Pulmonary artery endothelial cell (primary cell): ENCODE data around the gene CSNK1G3. TPM values are rescaled to one million over a fixed set of nuclear protein-coding genes. Genes with fewer than 3 reads are reported as not detected.

Experiments used
- DNase-seq: peaks from one replicate; pipeline ENCODE4 v3.0.0-alpha.2; 2011; ENCODE audit warnings: low read depth, low spot score
- total RNA-seq: library from RNA; depleted of rRNA; stranded (reverse); fragments of >200 nt; gene quantifications from 2 replicates; pipeline ENCODE4 v1.2.3, GENCODE V29; 2014

The CSNK1G3 gene
- total RNA-seq, 1 donor from 2014 or later, result 36.3 TPM

- DNase-seq, result no peak
Observed at GRCh38 chr5:123639244-123639643, 127.3 kb downstream of the CSNK1G3 start.

DNA sequence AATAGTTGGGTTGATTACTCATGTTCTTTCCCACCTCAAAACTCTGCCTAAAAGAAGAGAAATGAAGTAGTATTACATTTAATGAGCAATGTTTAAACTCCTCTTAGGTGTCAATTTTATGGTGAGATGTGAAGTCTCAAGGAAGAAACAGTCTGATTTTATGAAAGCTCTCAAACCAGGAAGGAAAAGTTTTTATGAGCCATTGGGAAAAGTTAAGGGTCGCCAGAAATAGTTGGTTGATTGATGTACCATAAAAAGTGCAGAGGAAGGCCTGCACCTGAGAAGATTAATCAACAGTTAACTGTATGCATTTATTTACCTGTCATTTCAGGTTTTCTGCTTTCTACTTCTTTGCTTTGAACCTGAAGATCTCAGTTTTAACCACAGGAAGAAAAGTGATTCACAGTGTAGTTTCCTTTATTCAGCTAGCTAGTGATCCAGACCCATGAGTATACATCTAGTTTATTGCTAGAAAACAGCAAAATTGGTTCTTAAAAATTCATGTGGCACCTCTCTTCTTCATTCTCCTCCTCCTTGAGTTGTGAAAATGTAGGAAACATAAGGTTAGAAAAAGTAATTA lies 133.1 kb downstream of the CSNK1G3 start:
- no peak for DNase-seq

GRCh38 chr5:123647066-123647465 lies 135.1 kb downstream of the CSNK1G3 start:
- no peak for DNase-seq

DNA sequence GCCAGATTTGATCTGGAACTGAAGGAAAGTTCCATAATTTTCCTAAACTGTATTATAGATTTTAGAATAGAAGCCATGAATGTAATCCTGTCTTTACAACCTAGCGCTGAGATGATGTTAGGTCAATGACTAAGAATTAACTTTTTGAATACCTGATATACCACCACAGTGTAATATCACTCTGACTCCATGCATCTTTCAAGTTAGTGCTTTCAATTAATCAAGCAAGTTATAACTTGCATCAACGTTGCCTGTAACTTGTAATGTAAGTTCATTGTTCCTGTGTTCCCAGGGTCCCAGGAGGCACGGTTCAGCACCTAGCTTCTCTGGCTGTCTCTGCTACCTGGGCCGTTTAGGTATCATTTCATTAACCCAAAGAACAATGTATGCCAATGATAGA lies 139.3 kb downstream of the CSNK1G3 start:
- no peak for DNase-seq

DNA sequence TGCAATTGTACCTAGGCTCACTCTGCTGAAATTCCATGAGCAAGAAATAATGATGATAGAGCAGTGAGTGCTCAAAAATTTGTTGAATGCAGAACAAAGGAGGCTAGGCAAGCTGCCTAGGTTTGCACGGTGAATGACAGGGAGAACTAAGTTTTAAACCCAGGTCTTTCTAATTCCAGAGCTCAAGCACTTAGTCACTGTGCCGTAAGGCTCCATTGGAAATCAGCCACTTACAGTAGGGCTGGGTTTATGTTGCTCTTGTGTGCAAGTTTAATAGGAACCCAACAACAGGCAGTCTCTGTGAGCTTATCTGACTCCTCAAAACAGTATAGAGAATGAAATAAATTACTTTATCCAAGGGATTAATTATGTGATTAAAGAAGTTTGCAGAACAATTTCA lies 147.0 kb downstream of the CSNK1G3 start:
- no peak for DNase-seq

GRCh38 chr5:123659495-123659894 lies 147.5 kb downstream of the CSNK1G3 start:
- DNase-seq, result no peak

DNA sequence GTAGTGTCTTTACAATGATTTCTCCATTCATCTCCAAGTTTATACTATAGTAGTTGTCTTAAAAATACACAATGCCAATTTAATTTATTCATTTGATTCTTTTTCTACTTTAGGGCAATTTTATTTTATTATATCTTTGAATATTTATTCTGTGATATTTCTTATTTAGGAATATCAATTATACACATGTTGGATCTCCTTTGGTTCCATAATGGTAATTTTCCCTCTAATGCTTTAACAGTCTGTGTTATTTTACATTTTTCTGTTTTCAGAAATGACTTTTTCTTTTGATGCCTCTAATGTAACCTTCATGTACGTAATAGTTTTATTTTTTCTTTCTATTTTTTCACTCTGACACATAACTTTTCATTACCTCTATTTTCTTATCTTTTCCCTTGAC lies 153.0 kb downstream of the CSNK1G3 start:
- no peak for DNase-seq

DNA sequence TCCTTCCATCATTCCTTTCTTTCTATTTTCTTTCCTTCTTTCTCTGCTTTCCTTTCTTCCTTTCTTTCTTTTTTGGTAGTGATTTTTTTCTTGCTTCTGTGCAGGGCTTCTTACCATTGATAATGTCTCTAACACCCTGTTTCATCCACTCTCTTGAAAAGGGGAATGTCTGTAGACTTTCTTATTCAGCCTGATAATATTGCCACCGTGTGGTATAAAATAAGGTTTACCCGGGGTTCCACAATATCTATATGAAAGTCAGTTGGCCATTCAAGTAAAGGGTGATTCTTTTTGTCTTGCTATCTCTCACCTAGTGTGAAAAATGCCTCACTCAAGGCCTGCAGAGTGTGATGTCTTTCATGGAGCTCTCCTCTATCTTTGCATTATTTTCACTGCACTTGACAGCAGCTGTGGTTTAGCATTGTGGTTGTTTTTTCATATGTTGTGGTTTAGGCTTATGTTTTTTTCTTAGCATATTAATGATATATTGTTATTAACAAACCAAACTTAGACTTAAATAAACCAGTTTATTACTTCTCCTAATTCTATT lies 153.9 kb downstream of the CSNK1G3 start:
- DNase-seq, result no peak

Other genes with a start within 250 kb of the CSNK1G3 start
- 14.2 and 16.9 TPM in 2 replicates for gene CEP120, start 88.8 kb upstream of the CSNK1G3 start, total RNA-seq